Keratinocyte (primary cell): Measurements from ENCODE around the gene AQP6.

Experiments
- EZH2 ChIP-seq: IDR thresholded peaks from one replicate; pipeline ENCODE4 v1.6.1; 2012; ENCODE audit warnings: inconsistent platforms, mild to moderate bottlenecking, low read length, moderate library complexity
- TF ChIP-seq, protein P1 (sequence below), 3 experiments: IDR thresholded peaks in 1 of 3; conservative IDR thresholded peaks in 1 of 3; optimal IDR thresholded peaks in 1 of 3; 2 replicates in 2 of 3; 3 replicates in 1 of 3; pipeline versions ENCODE3 to v1.5.1; 2011; ENCODE audit warnings: low read length in 3 of 3, mild to moderate bottlenecking in 3 of 3, moderate library complexity in 2 of 3, control low read depth in 1 of 3, inconsistent platforms in 1 of 3; ENCODE audit not compliant: insufficient read depth in 2 of 3; ENCODE audit errors: extremely low read depth in 1 of 3

DNA sequence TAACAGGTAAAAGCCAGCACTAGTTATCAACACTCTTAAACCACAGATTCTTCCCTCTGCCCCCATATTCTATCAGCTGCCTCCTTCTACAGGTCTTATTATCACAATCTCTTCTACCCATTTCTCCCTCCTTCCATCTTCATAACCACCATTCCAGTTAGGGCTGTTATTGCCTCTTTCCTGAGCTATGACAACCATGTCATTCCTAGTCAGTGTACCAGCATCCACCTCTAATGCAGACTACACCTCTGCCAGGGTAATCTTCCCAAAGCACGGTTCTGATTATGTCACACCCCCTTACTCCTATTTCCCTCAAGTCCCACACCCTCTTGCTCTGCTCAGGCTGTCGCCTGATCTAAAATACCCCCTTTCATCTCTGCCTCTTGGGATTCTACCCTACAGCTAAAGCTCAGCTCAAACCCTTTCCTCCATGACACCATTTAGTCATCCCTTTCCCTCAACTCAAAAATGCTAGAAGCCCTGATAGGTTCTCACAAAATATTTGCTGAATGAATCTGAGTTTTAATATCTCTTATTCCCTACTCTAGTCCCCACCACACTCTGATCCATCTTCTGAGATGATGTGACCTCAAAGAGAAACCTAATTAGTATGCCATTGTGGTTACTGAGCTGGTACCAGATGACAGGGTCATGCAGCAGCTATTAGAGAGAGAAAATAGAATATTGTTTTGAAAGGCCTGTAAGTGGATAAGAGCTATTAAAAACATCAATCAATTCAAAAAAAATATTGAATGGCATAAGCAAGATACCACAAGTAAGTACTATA lies 40.8 kb downstream of the AQP6 start:
- no peak for TF ChIP-seq EZH2
- TF ChIP-seq, protein P1, sequence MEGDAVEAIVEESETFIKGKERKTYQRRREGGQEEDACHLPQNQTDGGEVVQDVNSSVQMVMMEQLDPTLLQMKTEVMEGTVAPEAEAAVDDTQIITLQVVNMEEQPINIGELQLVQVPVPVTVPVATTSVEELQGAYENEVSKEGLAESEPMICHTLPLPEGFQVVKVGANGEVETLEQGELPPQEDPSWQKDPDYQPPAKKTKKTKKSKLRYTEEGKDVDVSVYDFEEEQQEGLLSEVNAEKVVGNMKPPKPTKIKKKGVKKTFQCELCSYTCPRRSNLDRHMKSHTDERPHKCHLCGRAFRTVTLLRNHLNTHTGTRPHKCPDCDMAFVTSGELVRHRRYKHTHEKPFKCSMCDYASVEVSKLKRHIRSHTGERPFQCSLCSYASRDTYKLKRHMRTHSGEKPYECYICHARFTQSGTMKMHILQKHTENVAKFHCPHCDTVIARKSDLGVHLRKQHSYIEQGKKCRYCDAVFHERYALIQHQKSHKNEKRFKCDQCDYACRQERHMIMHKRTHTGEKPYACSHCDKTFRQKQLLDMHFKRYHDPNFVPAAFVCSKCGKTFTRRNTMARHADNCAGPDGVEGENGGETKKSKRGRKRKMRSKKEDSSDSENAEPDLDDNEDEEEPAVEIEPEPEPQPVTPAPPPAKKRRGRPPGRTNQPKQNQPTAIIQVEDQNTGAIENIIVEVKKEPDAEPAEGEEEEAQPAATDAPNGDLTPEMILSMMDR (optimal IDR thresholded peaks at IDR 0.05 in 1 of 3, IDR thresholded peaks at IDR 0.05 in 1 of 3, conservative IDR thresholded peaks at IDR 0.05 in 1 of 3; ENCODE audit: extremely low read depth in 1 of 3, insufficient read depth in 2 of 3, low read length in 3 of 3) = no peak
